ENCODE results near the gene ATP10D. TPM values are rescaled to one million over a fixed set of nuclear protein-coding genes. Genes with fewer than 3 reads are reported as not detected.

The ATP10D gene
- total and polyA plus RNA-seq, 11 donors = 2.2 to 22.1 (median 7.8) TPM

- H3K4me1 ChIP-seq = peaks cover 0 to 26% (median 7%) of the 10 kb centered on the region in 12 donors
- H3K27me3 ChIP-seq = no peaks in the 10 kb centered on the region
- H3K27ac ChIP-seq = no peak overlapping the region
- DNase-seq (no peak), ATAC-seq (no peak)
- H3K4me3 ChIP-seq = no peak overlapping the region
- intact Hi-C loops (cut with DNase I) = loop anchor here in 4 of 10 donors (10.0 kb wide), 2 partner anchors 82 to 432 kb away; partner anchors contain the start of gene NFXL1 (in 3 of the 4)
- no peak for TF ChIP-seq POLR2A (IDR thresholded peaks at IDR 0.05)
- no peak for TF ChIP-seq CTCF (IDR thresholded peaks at IDR 0.05)
- H3K36me3 ChIP-seq = no peaks in the 10 kb centered on the region
- 75 to 83% (median 81%) methylated on average over 4 of the region's 4 CpGs for WGBS, 4 donors
- H3K9me3 ChIP-seq = no peaks in the 10 kb centered on the region
Measured at GRCh38 chr4:47482326-47482725, 2.7 kb upstream of the ATP10D start.

DNA sequence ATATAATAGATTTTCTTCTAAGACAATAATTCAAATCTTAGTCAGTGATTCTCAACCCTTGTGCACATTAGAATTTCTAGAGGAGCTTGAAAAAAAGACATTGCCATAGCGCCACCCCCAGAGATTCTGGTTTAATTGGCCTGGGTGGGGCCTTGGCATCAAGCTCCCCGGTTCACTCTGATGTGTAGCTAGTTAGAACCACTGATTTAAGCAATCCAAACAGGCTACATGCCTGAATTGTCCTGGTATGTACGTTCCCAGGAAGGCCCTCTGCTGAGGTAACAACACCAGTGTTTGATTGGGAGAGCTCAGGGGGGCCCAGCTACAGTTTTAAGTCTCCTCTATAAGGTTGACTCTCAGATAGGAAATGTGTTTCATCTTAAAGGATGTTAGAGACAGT, 1.3 kb upstream of the ATP10D start:
- intact Hi-C loops (cut with DNase I) = loop anchor here in 4 of 10 donors (2.0 to 10.0 kb wide), 3 partner anchors 21 to 431 kb away; partner anchors contain the start of genes NFXL1 (in 3 of the 4) and COMMD8 (in 2 of the 4)
- peak overlapping the region in 3 of 12 donors; percentile 88 to 94 (median 92) for H3K27ac ChIP-seq
- H3K36me3 ChIP-seq = no peaks in the 10 kb centered on the region
- peaks cover 0 to 31% (median 11%) of the 10 kb centered on the region in 12 donors for H3K4me1 ChIP-seq
- H3K27me3 ChIP-seq = no peaks in the 10 kb centered on the region
- no peak for ATAC-seq
- no peak for TF ChIP-seq CTCF (IDR thresholded peaks at IDR 0.05)
- no peak for TF ChIP-seq POLR2A (IDR thresholded peaks at IDR 0.05)
- DNase-seq = no peak
- no peak overlapping the region for H3K4me3 ChIP-seq
- 85 to 90% (median 86%) methylated on average over 3 of the region's 3 CpGs for WGBS, 4 donors
- H3K9me3 ChIP-seq = peaks cover 0 to 3% (median 0%) of the 10 kb centered on the region in 12 donors

DNA sequence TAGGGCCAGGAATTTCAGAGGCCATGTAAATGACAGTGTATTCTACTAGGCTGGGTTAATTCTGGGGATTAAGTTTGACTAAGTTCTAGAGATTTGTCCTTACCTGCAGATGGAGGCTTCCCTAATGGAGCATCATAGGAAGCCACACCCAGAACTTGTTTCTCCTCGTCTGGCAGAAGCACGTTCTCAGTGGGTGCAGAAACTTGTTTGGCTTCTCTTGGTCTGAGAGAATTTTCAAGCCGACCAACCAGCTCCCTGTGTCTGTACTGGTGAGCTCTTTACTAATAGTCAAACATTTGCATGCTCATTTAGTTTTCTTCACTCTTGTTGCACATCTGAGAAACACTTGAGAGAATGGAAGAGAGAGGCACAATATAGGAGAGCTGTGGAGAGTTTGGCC, 907 bp upstream of the ATP10D start:
- peaks cover 0 to 31% (median 12%) of the 10 kb centered on the region in 12 donors for H3K4me1 ChIP-seq
- peaks cover 0 to 5% (median 0%) of the 10 kb centered on the region in 12 donors for H3K9me3 ChIP-seq
- WGBS, 4 donors = 70 to 89% (median 73%) methylated on average over 1 to 3 of the region's 3 CpGs
- DNase-seq = no peak
- no peak overlapping the region for H3K4me3 ChIP-seq
- TF ChIP-seq CTCF (IDR thresholded peaks at IDR 0.05) (no peak), POLR2A (IDR thresholded peaks at IDR 0.05) (no peak)
- no peaks in the 10 kb centered on the region for H3K36me3 ChIP-seq
- no peaks in the 10 kb centered on the region for H3K27me3 ChIP-seq
- intact Hi-C loops (cut with DNase I) = loop anchor here in 4 of 10 donors (2.0 to 10.0 kb wide), 3 partner anchors 21 to 431 kb away; partner anchors contain the start of genes NFXL1 (in 3 of the 4) and COMMD8 (in 2 of the 4)
- H3K27ac ChIP-seq = peak overlapping the region in 10 of 12 donors; percentile 78 to 94 (median 92)
- ATAC-seq = no peak

DNA sequence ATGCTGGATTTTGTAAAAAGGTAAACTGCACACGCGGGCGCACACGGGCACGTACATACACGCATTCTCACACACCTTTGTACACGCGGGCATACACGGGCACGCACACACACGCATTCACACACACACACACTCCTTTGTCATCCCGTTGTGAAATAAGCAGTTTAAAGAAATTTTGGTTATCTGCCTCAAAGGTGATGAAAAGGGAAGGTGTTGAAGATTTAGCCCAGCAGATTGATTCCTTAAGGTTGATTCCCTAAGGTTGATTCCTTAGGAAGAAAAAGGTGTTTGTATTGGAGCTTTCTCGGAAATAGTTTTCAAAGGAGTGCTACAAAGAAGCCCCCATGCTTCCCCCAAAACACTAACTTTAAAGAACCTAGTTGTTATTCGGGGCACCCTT, 693 bp downstream of the ATP10D start:
- Histone ChIP-seq H3K9me3 (peaks cover 0 to 5% (median 0%) of the 10 kb centered on the region in 12 donors), H3K27ac (peak overlapping the region; percentile 62 to 94 (median 92)), H3K36me3 (no peaks in the 10 kb centered on the region), H3K4me1 (peaks cover 0 to 44% (median 18%) of the 10 kb centered on the region in 12 donors), H3K4me3 (peak overlapping the region; percentile 40 to 76 (median 68)), H3K27me3 (no peaks in the 10 kb centered on the region)
- DNase-seq (no peak), ATAC-seq (no peak)
- TF ChIP-seq POLR2A (IDR thresholded peaks at IDR 0.05) (no peak), CTCF (IDR thresholded peaks at IDR 0.05) (no peak)
- intact Hi-C loops (cut with DNase I) = loop anchor here in 6 of 10 donors (1.0 to 10.0 kb wide), 4 partner anchors 22 to 429 kb away; partner anchors contain the start of genes COMMD8 (in 4 of the 6) and NFXL1 (in 3 of the 6)
- WGBS, 4 donors = 1 to 3% (median 1%) methylated on average over 13 to 14 of the region's 14 CpGs

Data from heart left ventricle (tissue), 16 donors.